GM23338 (cell line): ENCODE measurements around the gene PLD1. TPM values are rescaled to one million over a fixed set of nuclear protein-coding genes. Genes with fewer than 3 reads are reported as not detected.

Experiments
- ATAC-seq: fragments of 200-7000 bp; cut with Tn5 transposase; 3 replicates; pipeline ENCODE4 v1.9.1; 2020
- DNase-seq: peaks from one replicate; pipeline ENCODE4 v3.0.0-alpha.2; 2015; ENCODE audit warnings: low spot score
- H2AFZ ChIP-seq: fragments of 200-600 bp; sonication (generic); 2 replicates; pipeline ENCODE4 v1.8.0; 2016; ENCODE audit warnings: antibody characterized with exemption, mild to moderate bottlenecking, moderate library complexity
- H3F3A ChIP-seq: fragments of 200-600 bp; sonication (generic); replicated peaks from 2 replicates; pipeline ENCODE4 v1.8.0; 2017; ENCODE audit warnings: antibody characterized with exemption, mixed run types, low read depth
- H3K27ac ChIP-seq: fragments of 200-600 bp; sonication (generic); 2 replicates; pipeline ENCODE4 v1.6.1; 2016; ENCODE audit warnings: low read depth
- H3K27me3 ChIP-seq: fragments of 200-600 bp; sonication (generic); 2 replicates; pipeline ENCODE4 v1.8.0; 2016; ENCODE audit warnings: mild to moderate bottlenecking, mixed run types, moderate library complexity; ENCODE audit not compliant: insufficient read depth
- H3K36me3 ChIP-seq: fragments of 200-600 bp; sonication (generic); 2 replicates; pipeline ENCODE4 v1.8.0; 2016; ENCODE audit warnings: mild to moderate bottlenecking; ENCODE audit not compliant: insufficient read depth
- H3K4me1 ChIP-seq: fragments of 200-600 bp; sonication (generic); 2 replicates; pipeline ENCODE4 v1.8.0; 2016; ENCODE audit warnings: mild to moderate bottlenecking, moderate library complexity; ENCODE audit not compliant: insufficient read depth
- H3K4me2 ChIP-seq: fragments of 200-600 bp; sonication (generic); 2 replicates; pipeline ENCODE4 v1.7.1; 2017; ENCODE audit warnings: mixed run types
- H3K4me3 ChIP-seq: fragments of 200-600 bp; sonication (generic); 2 replicates; pipeline ENCODE4 v1.6.1; 2016; ENCODE audit warnings: mixed run types
- H3K79me2 ChIP-seq: fragments of 200-600 bp; sonication (generic); replicated peaks from 2 replicates; pipeline ENCODE4 v1.8.0; 2017; ENCODE audit warnings: mild to moderate bottlenecking; ENCODE audit not compliant: insufficient read depth
- H3K9me2 ChIP-seq: fragments of 200-600 bp; sonication (generic); 2 replicates; pipeline ENCODE4 v1.8.0; 2017; ENCODE audit not compliant: insufficient read depth
- H4K20me1 ChIP-seq: fragments of 200-600 bp; sonication (generic); replicated peaks from 2 replicates; pipeline ENCODE4 v1.8.0; 2017; ENCODE audit warnings: mild to moderate bottlenecking; ENCODE audit not compliant: insufficient read depth
- H3K27ac Mint-ChIP-seq: 2 replicates; pipeline ENCODE4 v1.8.0; 2020; ENCODE audit warnings: inconsistent platforms, mild to moderate bottlenecking, moderate library complexity, mixed read lengths
- H3K27me3 Mint-ChIP-seq: 3 replicates; pipeline ENCODE4 v1.8.0; 2022; ENCODE audit warnings: low read depth, mild to moderate bottlenecking, moderate library complexity, mixed read lengths, inconsistent platforms; ENCODE audit not compliant: insufficient read depth, poor library complexity
- H3K36me3 Mint-ChIP-seq: 3 replicates; pipeline ENCODE4 v1.8.0; 2021; ENCODE audit warnings: low read depth, mild to moderate bottlenecking, inconsistent platforms, moderate library complexity, mixed read lengths
- H3K4me1 Mint-ChIP-seq: 3 replicates; pipeline ENCODE4 v1.8.0; 2020; ENCODE audit warnings: mild to moderate bottlenecking, inconsistent platforms, mixed read lengths
- H3K4me3 Mint-ChIP-seq: 3 replicates; pipeline ENCODE4 v1.8.0; 2021; ENCODE audit warnings: moderate library complexity, mild to moderate bottlenecking, inconsistent platforms, mixed read lengths
- H3K9me3 Mint-ChIP-seq: 3 replicates; pipeline ENCODE4 v1.8.0; 2020; ENCODE audit warnings: moderate library complexity, mild to moderate bottlenecking, inconsistent platforms, mixed read lengths
- CREB1 ChIP-seq: fragments of 250-450 bp; sonication (Bioruptor Pico); IDR thresholded peaks from 2 replicates; pipeline ENCODE4 v1.5.0; 2020; ENCODE audit warnings: low read depth, mild to moderate bottlenecking, moderate library complexity
- EZH2 ChIP-seq: fragments of 200-600 bp; sonication (generic); IDR thresholded peaks from one replicate; pipeline ENCODE4 v1.8.0; 2017; ENCODE audit warnings: antibody characterized with exemption, mild to moderate bottlenecking, low read depth; ENCODE audit not compliant: unreplicated experiment
- EZH2phosphoT487 ChIP-seq: fragments of 200-600 bp; sonication (generic); IDR thresholded peaks from one replicate; pipeline ENCODE4 v1.8.1; 2018; ENCODE audit warnings: antibody characterized with exemption; ENCODE audit not compliant: unreplicated experiment
- JUNB ChIP-seq: IDR thresholded peaks from one replicate; pipeline ENCODE4 v1.6.1; 2016; ENCODE audit warnings: antibody characterized with exemption; ENCODE audit not compliant: unreplicated experiment
- ZNF114 ChIP-seq: fragments of 250-450 bp; sonication (Bioruptor Pico); IDR thresholded peaks from 2 replicates; pipeline ENCODE4 v1.5.0; 2020; ENCODE audit warnings: mild to moderate bottlenecking, moderate library complexity
- ZNF331 ChIP-seq: fragments of 250-450 bp; sonication (Bioruptor Pico); IDR thresholded peaks from 2 replicates; pipeline ENCODE4 v1.5.0; 2020; ENCODE audit warnings: low read depth, mild to moderate bottlenecking, moderate library complexity
- polyA plus RNA-seq: library from polyadenylated mRNA; unstranded; fragments of >200 nt; fragmentation: Nextera tagmentation; extraction: Ambion mirVana; gene quantifications from 2 replicates; pipeline ENCODE4 v1.2.1, GENCODE V29; 2016
- total RNA-seq: library from RNA; depleted of rRNA; stranded (reverse); fragments of >200 nt; shearing (Covaris generic); gene quantifications from 2 replicates; pipeline ENCODE4 v1.2.3, GENCODE V29; 2014
- TF ChIP-seq, protein P1 (sequence below), 2 experiments: fragments of 200-600 bp in 1 of 2; sonication (generic) in 1 of 2; conservative IDR thresholded peaks; 2 replicates each; pipeline versions ENCODE4 v1.5.1 to v1.6.1; 2016 to 2017; ENCODE audit warnings: antibody characterized with exemption in 2 of 2, low read depth in 2 of 2, mild to moderate bottlenecking in 2 of 2, moderate library complexity in 1 of 2
- TF ChIP-seq, protein P2 (sequence below): IDR thresholded peaks from one replicate; pipeline ENCODE4 v1.6.1; 2018; ENCODE audit warnings: antibody characterized with exemption; ENCODE audit not compliant: unreplicated experiment
- TF ChIP-seq, protein P3 (sequence below): fragments of 250-450 bp; sonication (Bioruptor Pico); IDR thresholded peaks from 2 replicates; pipeline ENCODE4 v1.5.0; 2020; ENCODE audit warnings: mild to moderate bottlenecking, moderate library complexity

The PLD1 gene
- total and polyA plus RNA-seq, 2 experiments from 2014 or later, result 1.4 to 2.2 TPM

DNA sequence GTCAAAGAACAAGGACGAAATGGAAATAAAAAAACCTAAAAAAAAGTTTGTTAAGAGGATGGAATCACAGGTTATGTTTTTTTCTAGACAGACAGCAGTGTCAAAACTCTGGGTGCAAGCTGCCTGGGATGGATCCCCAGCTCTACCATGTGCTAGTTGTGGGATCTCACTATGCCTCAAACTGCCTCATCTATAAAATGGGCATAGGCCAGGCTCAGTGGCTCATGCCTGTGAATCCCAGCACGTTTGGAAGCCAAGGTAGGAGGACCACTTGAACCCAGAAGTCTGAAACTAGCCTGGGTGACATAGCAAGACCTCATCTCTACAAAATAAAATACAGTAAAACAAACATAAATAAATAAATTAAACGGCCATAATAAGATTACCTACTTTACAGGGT, 4.6 kb downstream of the PLD1 start (continued):
- no peak for TF ChIP-seq EZH2phosphoT487
- no peak for TF ChIP-seq ZNF114 (CRISPR knock-in tag)
- TF ChIP-seq EZH2, result no peak
- TF ChIP-seq, protein P1, sequence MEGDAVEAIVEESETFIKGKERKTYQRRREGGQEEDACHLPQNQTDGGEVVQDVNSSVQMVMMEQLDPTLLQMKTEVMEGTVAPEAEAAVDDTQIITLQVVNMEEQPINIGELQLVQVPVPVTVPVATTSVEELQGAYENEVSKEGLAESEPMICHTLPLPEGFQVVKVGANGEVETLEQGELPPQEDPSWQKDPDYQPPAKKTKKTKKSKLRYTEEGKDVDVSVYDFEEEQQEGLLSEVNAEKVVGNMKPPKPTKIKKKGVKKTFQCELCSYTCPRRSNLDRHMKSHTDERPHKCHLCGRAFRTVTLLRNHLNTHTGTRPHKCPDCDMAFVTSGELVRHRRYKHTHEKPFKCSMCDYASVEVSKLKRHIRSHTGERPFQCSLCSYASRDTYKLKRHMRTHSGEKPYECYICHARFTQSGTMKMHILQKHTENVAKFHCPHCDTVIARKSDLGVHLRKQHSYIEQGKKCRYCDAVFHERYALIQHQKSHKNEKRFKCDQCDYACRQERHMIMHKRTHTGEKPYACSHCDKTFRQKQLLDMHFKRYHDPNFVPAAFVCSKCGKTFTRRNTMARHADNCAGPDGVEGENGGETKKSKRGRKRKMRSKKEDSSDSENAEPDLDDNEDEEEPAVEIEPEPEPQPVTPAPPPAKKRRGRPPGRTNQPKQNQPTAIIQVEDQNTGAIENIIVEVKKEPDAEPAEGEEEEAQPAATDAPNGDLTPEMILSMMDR (conservative IDR thresholded peaks at IDR 0.05; ENCODE audit: low read depth in 2 of 2), result no peak
- TF ChIP-seq CREB1 (CRISPR knock-in tag), result no peak
- TF ChIP-seq, protein P2, sequence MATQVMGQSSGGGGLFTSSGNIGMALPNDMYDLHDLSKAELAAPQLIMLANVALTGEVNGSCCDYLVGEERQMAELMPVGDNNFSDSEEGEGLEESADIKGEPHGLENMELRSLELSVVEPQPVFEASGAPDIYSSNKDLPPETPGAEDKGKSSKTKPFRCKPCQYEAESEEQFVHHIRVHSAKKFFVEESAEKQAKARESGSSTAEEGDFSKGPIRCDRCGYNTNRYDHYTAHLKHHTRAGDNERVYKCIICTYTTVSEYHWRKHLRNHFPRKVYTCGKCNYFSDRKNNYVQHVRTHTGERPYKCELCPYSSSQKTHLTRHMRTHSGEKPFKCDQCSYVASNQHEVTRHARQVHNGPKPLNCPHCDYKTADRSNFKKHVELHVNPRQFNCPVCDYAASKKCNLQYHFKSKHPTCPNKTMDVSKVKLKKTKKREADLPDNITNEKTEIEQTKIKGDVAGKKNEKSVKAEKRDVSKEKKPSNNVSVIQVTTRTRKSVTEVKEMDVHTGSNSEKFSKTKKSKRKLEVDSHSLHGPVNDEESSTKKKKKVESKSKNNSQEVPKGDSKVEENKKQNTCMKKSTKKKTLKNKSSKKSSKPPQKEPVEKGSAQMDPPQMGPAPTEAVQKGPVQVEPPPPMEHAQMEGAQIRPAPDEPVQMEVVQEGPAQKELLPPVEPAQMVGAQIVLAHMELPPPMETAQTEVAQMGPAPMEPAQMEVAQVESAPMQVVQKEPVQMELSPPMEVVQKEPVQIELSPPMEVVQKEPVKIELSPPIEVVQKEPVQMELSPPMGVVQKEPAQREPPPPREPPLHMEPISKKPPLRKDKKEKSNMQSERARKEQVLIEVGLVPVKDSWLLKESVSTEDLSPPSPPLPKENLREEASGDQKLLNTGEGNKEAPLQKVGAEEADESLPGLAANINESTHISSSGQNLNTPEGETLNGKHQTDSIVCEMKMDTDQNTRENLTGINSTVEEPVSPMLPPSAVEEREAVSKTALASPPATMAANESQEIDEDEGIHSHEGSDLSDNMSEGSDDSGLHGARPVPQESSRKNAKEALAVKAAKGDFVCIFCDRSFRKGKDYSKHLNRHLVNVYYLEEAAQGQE, result no peak

DNA sequence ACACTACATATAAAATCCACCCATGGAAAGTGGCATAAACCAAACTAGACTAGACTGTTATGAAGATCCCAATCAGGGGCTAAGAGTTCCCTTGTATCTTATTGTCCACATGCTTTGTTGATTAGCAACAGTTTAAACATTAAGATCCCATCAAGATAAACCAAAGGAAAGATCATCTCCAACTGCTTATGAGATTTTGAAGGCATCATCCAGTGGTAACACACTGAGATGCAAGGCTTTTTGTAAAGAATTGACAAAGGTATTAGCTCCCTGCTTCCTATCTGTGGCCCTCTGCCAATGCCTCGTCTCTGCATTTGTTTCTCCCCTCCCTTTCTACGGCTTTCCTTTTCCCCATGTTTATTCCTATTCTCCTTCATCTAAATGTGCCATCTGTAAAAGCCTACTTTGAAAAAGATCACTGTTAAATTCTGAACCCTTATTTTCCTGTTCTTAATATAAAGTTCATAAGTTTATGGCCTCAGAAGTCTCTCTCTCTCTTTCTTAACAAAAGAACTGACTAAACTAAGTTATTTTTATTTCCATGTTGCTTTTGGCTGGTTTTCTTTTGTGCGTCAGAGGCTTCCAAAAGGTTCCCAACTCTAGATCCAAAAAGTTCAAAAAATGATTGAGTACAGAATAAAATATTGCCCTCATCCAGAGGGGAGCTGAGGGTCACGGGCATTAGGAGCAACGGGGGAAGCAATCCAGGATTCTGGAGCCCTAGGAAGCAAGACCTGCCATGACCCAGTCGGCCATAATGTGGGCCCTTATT, 5.5 kb downstream of the PLD1 start:
- no peak for ATAC-seq
- peaks cover 9% of the 10 kb centered on the region for H3K27me3 Mint-ChIP-seq
- Histone ChIP-seq H3K27me3 (peaks cover 13% of the 10 kb centered on the region), H3K79me2 (no peaks in the 10 kb centered on the region), H3K4me2 (no peak overlapping the region), H3K4me3 (no peak overlapping the region), H2AFZ (no peak overlapping the region), H3K27ac (no peak overlapping the region), H3K36me3 (no peaks in the 10 kb centered on the region), H3K4me1 (no peaks in the 10 kb centered on the region), H4K20me1 (no peaks in the 10 kb centered on the region), H3K9me2 (peaks cover 4% of the 10 kb centered on the region; the same call in 1 of the 2 replicates), H3F3A (no peaks in the 10 kb centered on the region)
- no peak for DNase-seq
- H3K36me3 Mint-ChIP-seq, result no peaks in the 10 kb centered on the region
- no peaks in the 10 kb centered on the region for H3K9me3 Mint-ChIP-seq
- TF ChIP-seq EZH2 (no peak), ZNF114 (CRISPR knock-in tag) (no peak), JUNB (no peak), CREB1 (CRISPR knock-in tag) (no peak), ZNF331 (CRISPR knock-in tag) (no peak)
- TF ChIP-seq, protein P1 (conservative IDR thresholded peaks at IDR 0.05; ENCODE audit: low read depth in 2 of 2), result no peak
- TF ChIP-seq, protein P3, sequence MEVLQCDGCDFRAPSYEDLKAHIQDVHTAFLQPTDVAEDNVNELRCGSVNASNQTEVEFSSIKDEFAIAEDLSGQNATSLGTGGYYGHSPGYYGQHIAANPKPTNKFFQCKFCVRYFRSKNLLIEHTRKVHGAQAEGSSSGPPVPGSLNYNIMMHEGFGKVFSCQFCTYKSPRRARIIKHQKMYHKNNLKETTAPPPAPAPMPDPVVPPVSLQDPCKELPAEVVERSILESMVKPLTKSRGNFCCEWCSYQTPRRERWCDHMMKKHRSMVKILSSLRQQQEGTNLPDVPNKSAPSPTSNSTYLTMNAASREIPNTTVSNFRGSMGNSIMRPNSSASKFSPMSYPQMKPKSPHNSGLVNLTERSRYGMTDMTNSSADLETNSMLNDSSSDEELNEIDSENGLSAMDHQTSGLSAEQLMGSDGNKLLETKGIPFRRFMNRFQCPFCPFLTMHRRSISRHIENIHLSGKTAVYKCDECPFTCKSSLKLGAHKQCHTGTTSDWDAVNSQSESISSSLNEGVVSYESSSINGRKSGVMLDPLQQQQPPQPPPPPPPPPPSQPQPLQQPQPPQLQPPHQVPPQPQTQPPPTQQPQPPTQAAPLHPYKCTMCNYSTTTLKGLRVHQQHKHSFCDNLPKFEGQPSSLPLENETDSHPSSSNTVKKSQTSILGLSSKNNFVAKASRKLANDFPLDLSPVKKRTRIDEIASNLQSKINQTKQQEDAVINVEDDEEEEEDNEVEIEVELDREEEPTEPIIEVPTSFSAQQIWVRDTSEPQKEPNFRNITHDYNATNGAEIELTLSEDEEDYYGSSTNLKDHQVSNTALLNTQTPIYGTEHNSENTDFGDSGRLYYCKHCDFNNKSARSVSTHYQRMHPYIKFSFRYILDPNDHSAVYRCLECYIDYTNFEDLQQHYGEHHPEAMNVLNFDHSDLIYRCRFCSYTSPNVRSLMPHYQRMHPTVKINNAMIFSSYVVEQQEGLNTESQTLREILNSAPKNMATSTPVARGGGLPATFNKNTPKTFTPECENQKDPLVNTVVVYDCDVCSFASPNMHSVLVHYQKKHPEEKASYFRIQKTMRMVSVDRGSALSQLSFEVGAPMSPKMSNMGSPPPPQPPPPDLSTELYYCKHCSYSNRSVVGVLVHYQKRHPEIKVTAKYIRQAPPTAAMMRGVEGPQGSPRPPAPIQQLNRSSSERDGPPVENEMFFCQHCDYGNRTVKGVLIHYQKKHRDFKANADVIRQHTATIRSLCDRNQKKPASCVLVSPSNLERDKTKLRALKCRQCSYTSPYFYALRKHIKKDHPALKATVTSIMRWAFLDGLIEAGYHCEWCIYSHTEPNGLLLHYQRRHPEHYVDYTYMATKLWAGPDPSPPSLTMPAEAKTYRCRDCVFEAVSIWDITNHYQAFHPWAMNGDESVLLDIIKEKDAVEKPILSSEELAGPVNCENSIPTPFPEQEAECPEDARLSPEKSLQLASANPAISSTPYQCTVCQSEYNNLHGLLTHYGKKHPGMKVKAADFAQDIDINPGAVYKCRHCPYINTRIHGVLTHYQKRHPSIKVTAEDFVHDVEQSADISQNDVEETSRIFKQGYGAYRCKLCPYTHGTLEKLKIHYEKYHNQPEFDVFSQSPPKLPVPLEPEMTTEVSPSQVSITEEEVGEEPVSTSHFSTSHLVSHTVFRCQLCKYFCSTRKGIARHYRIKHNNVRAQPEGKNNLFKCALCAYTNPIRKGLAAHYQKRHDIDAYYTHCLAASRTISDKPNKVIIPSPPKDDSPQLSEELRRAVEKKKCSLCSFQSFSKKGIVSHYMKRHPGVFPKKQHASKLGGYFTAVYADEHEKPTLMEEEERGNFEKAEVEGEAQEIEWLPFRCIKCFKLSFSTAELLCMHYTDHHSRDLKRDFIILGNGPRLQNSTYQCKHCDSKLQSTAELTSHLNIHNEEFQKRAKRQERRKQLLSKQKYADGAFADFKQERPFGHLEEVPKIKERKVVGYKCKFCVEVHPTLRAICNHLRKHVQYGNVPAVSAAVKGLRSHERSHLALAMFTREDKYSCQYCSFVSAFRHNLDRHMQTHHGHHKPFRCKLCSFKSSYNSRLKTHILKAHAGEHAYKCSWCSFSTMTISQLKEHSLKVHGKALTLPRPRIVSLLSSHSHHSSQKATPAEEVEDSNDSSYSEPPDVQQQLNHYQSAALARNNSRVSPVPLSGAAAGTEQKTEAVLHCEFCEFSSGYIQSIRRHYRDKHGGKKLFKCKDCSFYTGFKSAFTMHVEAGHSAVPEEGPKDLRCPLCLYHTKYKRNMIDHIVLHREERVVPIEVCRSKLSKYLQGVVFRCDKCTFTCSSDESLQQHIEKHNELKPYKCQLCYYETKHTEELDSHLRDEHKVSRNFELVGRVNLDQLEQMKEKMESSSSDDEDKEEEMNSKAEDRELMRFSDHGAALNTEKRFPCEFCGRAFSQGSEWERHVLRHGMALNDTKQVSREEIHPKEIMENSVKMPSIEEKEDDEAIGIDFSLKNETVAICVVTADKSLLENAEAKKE (CRISPR knock-in tag), result no peak
- H3K4me3 Mint-ChIP-seq, result no peak overlapping the region
- H3K27ac Mint-ChIP-seq, result no peak overlapping the region
- peaks cover 4% of the 10 kb centered on the region; the same call in 2 of the 3 replicates for H3K4me1 Mint-ChIP-seq
